ENCODE measurements around the gene CHERP.
"Not testable (repeated sequence)": the region's sequence is repeated elsewhere in the genome, so short reads cannot be mapped to it uniquely, and the experiment has no call there.

CHERP gene

DNA sequence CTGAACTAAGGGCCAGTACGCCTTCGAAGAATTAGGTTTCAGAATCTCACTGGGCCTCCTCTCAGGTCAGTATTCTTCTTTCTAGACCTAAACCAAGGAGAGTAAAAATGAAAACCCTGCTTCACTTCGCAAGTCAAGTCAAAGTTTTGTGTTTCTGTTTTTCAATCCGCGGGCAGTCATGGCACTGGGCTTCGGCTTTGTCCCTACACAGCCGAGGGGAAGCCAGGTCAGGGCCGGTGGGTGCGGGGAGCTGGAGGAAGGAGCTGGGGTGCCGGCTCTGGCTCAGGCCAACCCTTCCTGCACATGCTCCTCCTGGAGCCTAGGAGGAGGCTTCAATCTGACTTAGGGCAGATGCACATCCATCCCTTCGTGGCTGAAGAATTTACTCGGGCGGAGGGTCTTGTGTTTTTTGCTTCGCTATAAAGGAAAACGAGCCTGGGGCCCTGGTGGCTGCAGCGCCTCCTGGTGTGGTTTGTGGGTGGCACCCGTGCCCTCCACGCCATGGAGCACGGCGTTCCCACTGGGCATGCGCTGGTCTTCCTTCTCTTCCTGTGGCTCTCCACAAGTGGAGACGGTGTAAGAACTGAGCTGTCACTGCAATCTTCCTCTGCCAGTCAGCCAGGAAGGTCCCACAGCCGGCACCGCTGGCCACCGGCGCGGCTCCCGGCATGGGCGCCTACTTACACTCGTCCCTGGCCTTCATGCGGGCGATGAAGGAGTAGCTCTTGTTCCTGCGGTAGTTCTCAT, 23.6 kb downstream of the CHERP start:
- no peak for DNase-seq

DNA sequence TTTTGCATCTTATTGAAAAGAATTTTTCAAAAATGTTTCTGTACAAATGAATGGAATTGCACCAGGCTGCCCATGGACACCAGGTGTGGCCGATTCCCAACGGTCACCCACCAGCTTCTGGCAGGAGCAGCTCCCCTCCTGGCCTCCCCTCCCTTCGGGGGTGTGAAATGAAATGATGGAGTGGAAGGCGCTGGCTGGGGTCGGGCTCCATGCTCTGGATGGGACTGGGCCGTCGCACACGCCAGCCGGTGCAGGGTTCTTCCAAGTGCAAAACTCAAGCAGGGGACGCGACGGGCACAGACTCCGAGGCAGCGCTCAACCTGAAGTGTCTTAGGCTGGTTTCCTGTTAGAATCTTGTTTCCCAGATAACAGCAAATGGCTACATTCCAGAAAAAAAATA, 24.2 kb downstream of the CHERP start:
- no peak for DNase-seq

- DNase-seq = no peak
Measured at GRCh38 chr19:16516923-16517610, 25.2 kb downstream of the CHERP start.

- no peak for DNase-seq
Measured at GRCh38 chr19:16516381-16516780, 25.9 kb downstream of the CHERP start.

GRCh38 chr19:16514383-16515019, 27.7 kb downstream of the CHERP start:
- DNase-seq = no peak

DNA sequence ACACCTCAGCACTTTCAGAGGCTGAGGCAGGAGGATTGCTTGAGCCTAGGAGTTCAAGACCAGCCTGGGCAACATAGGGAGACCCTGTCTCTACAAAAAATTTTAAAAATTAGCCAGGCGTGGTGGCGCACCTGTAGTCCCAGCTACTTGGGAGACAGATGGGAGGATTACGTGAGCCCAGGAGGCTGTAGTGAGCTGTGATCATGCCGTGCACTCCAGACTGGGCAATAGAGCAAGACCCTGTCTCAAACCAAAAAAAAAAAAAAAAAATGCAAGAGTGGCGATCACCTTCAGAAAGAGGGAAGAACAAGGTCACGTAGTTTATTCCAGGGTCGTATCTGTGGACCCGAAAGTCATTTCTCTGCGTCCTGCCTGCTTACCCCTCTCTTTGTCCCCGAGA, 29.6 kb downstream of the CHERP start:
- not testable (repeated sequence) for DNase-seq

DNA sequence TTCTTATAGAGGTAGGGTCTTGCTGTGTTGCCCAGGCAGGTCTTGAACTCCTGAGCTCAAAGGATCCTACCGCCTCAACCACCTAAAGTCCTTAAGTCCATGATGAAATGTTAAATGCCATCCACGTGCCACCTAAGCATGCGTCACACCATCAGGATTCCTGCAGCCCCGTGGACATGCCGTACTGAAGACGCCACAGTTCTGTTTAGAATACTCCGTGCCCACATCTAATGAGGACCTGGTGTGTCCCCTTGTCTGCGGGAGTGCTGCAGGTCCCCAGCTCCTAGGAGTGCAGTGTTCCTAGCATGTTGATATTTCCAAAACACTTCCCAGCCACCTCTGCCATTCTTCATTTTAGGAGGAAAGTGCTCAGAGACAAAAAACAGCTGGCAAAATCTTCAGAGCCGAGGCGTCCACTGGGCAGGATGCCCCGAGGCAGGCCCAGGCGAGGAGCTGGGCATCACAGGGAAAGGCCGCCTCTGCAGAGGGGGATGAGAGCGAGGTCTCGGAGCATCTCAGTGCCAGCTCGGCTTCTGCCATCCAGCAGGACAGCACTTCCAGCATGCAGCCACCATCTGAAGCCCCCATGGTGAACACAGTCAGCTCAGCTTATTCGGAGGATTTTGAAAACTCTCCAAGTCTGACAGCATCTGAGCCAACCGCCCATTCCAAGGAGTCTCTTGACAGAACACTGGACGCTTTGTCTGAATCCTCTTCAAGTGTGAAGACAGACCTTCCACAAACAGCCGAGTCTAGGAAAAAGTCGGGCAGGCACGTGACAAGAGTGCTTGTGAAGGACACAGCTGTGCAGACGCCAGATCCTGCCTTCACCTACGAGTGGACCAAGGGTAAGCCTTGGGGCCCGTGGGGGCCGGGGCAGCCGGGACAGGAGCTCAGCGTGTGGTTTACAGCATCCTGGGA, 32.8 kb downstream of the CHERP start:
- DNase-seq = no peak

- no peak for DNase-seq
Measured at GRCh38 chr19:16508546-16508945, 33.7 kb downstream of the CHERP start.

- DNase-seq = no peak
Measured at GRCh38 chr19:16506961-16507360, 35.3 kb downstream of the CHERP start.

GRCh38 chr19:16506161-16506560, 36.1 kb downstream of the CHERP start:
- DNase-seq = not testable (repeated sequence)

- DNase-seq = no peak
Measured at GRCh38 chr19:16504271-16504670, 38.0 kb downstream of the CHERP start.

DNA sequence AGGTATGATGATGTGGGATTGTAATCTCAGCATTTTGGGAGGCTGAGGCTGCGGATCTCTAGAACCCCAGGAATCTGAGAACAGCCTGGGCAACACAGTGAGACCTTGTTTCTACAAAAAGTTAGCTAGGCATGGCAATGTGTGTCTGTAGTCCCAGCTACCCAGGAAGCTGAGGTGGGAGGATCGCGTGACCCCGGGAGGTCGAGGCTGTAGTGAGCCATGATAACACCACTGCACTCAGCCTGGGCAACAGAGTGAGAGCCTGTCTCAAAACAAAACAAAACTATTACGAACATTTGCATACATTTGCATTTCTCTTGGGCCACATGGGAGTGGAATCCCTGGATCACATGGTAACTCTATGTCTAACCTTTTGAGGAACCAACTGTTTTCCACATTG, 44.4 kb downstream of the CHERP start:
- no peak for DNase-seq

GRCh38 chr19:16497042-16497441, 45.2 kb downstream of the CHERP start:
- no peak for DNase-seq

- no peak for DNase-seq
Measured at GRCh38 chr19:16496613-16496983, 45.6 kb downstream of the CHERP start.

- peak; percentile 99 for DNase-seq
Measured at GRCh38 chr19:16495982-16496612, 46.1 kb downstream of the CHERP start, which contains the start of the genes C19orf44 and CALR3. Gene C19orf44, plus strand, starts transcription at chr19:16496394. Its CDS starts 4,399 bp downstream, at chr19:16500793. Gene CALR3, minus strand, starts transcription at chr19:16496167. Its CDS starts 38 bp downstream, at chr19:16496129.

GRCh38 chr19:16486476-16486875, 55.8 kb downstream of the CHERP start:
- not testable (repeated sequence) for DNase-seq

DNA sequence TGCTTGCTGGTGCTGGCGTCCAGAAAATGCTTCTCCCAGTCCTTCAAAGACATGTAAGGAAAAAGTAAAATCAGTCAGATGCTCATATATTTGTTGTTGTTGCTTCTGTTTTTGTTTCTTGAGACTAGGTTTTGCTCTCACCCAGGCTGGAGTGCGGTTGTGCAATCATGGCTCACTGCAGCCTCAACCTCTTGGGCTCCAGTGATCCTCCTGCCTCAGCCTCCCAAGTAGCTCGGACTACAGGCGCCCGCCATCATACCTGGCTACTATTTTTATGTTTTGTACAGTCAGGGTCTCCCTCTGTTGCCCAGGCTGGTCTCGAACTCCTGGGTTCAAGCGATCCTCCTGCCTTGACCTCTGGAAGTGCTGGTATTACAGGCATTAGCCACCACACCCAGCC, 59.5 kb downstream of the CHERP start:
- no peak for DNase-seq

DNA sequence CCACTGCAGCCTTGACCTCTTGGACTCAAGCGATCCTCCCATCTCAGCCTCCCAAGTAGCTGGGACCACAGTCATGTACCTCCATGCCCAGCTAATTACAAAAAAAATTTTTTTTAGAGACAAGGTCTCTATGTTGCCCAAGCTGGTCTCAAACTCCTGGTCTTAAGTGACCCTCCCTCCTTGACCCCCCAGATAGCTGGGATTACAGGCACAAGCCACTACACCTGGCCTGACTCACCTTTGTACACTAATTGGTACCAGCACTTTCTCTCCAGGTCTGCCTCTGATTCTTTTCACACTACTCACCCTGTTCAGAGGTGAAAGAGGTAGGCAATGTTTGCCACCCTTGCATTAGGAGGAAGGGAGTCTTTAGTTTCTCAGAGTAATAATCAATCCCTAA, 64.9 kb downstream of the CHERP start:
- DNase-seq = no peak

GRCh38 chr19:16476401-16476800, 65.8 kb downstream of the CHERP start:
- DNase-seq = no peak

- no peak for DNase-seq
Measured at GRCh38 chr19:16473875-16474392, 68.3 kb downstream of the CHERP start.

- DNase-seq = no peak
Measured at GRCh38 chr19:16472992-16473391, 69.2 kb downstream of the CHERP start.

DNA sequence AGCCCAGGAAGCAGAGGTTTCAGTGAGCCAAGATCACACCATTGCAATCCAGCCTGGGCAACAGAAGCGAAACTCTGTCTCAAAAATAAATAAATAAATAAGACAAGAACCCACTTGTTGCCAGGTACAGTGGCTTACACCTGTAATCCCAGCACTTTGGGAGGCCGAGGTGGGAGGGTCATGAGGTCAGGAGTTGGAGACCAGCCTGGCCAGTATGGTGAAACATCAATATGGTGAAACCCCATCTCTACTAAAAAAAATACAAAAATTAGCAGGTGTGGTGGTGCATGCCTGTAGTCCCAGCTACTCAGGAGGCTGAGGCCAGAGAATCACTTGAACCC, 69.7 kb downstream of the CHERP start:
- DNase-seq = not testable (repeated sequence)
